K562 (cell line): ENCODE results near the gene PCDHB14.

Experiments used
- CTCF ChIP-seq, 3 experiments: IDR thresholded peaks in 2 of 3; conservative IDR thresholded peaks in 1 of 3; 2 replicates each; pipeline ENCODE4 v1.5.1; 2011 to 2012; ENCODE audit warnings: low read length in 3 of 3, mild to moderate bottlenecking in 3 of 3, control low read depth in 2 of 3, improper control_type of control experiment in 1 of 3, inconsistent platforms in 1 of 3, low read depth in 1 of 3, mixed read lengths in 1 of 3, moderate library complexity in 1 of 3; ENCODE audit not compliant: insufficient read depth in 2 of 3
- EZH2 ChIP-seq: IDR thresholded peaks from 2 replicates; pipeline ENCODE4 v1.6.1; 2012; ENCODE audit warnings: low read depth, mild to moderate bottlenecking, inconsistent platforms, low read length, borderline replicate concordance
- GABPB1 ChIP-seq: sonication (generic); formaldehyde crosslinking; IDR thresholded peaks from 2 replicates; pipeline ENCODE4 v1.8.0; 2022; ENCODE audit warnings: mild to moderate bottlenecking, missing genetic modification reagents
- HBP1 ChIP-seq: fragments of 450-650 bp; formaldehyde crosslinking; IDR thresholded peaks from 2 replicates; pipeline ENCODE4 v1.4.0; 2022; ENCODE audit warnings: missing genetic modification characterization
- HDAC6 ChIP-seq: IDR thresholded peaks from 2 replicates; pipeline ENCODE4 v1.6.1; 2012; ENCODE audit warnings: low read depth, mild to moderate bottlenecking, control low read depth, inconsistent platforms, low read length, moderate library complexity
- RAD21 ChIP-seq, 2 experiments: fragments of 250-450 bp in 1 of 2; fragments of 450-650 bp in 1 of 2; sonication (Bioruptor Pico) in 1 of 2; formaldehyde crosslinking in 1 of 2; IDR thresholded peaks in 1 of 2; conservative IDR thresholded peaks in 1 of 2; 2 replicates each; pipeline versions ENCODE4 v1.4.0 to v1.8.0; 2020 to 2022; ENCODE audit warnings: mild to moderate bottlenecking in 2 of 2, moderate library complexity in 1 of 2
- RCOR1 ChIP-seq, 2 experiments: IDR thresholded peaks; 2 replicates each; pipeline ENCODE4 v1.6.1; 2012; ENCODE audit warnings: low read depth in 2 of 2, low read length in 2 of 2, borderline replicate concordance in 1 of 2, improper control_type of control experiment in 1 of 2
- TAF1 ChIP-seq: IDR thresholded peaks from 2 replicates; pipeline ENCODE4 v1.6.1; 2011; ENCODE audit warnings: mild to moderate bottlenecking, low read length, moderate library complexity; ENCODE audit not compliant: insufficient read depth, control insufficient read depth, severe bottlenecking; ENCODE audit errors: extremely low read depth
- TRIM28 ChIP-seq: fragments of 450-650 bp; IDR thresholded peaks from 2 replicates; pipeline ENCODE4 v1.6.1; 2017
- ZSCAN29 ChIP-seq: fragments of 450-650 bp; IDR thresholded peaks from 2 replicates; pipeline ENCODE4 v1.6.1; 2017

- no peak for TF ChIP-seq EZH2
- no peak for TF ChIP-seq GABPB1
- TF ChIP-seq RAD21 (CRISPR knock-in tag; conservative IDR thresholded peaks at IDR 0.05 in 1 of 2, IDR thresholded peaks at IDR 0.05 in 1 of 2) = no peak; a peak in 1 of 4 replicates
- no peak for TF ChIP-seq TRIM28
- TF ChIP-seq HDAC6 = no peak
- no peak for TF ChIP-seq ZSCAN29
- TF ChIP-seq HBP1 (CRISPR knock-in tag) = no peak
- TF ChIP-seq TAF1 = no peak
- TF ChIP-seq RCOR1 (IDR thresholded peaks at IDR 0.05; ENCODE audit: borderline replicate concordance in 1 of 2, low read depth in 2 of 2, low read length in 2 of 2) = no peak
- TF ChIP-seq CTCF (IDR thresholded peaks at IDR 0.05 in 2 of 3, conservative IDR thresholded peaks at IDR 0.05 in 1 of 3; ENCODE audit: insufficient read depth in 2 of 3, low read depth in 1 of 3, low read length in 3 of 3) = peak; percentile 34 to 64 (median 52); a peak in 5 of 6 replicates
Measured at GRCh38 chr5:141223112-141223783, at the start of gene PCDHB14.
